ENCODE measurements around the gene GAB2.
"Not testable (repeated sequence)": the region's sequence is repeated elsewhere in the genome, so short reads cannot be mapped to it uniquely, and the experiment has no call there.

The GAB2 gene

DNA sequence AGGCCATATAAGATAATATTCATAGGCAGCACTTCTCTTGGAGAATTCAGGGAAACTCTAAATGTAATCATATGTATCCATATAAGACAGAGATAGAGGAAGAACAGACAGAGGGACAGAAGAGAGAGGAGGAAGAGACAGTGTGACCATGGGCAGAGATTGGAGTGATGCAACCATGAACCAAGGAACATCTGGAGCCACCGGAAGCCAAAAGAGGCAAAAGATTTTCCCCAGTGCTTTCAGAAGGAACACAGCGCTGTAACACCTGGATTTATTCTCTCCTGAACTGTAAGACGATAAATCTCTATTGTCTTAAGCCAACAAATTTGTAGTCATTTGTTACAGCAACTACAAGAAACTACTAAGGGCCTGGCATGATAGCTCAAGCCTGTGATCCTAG is 57.7 kb downstream of the GAB2 start:
- Histone ChIP-seq H3K9ac (ENCODE audit: low read depth, low read length) (no peak overlapping the region), H3K4me3 (ENCODE audit: low read depth in 1 of 2, low read length in 2 of 2) (no peak overlapping the region), H3K4me2 (ENCODE audit: insufficient read depth, low read length) (no peak overlapping the region), H3K27ac (ENCODE audit: low read length) (peak overlapping the region; percentile 45), H4K20me1 (ENCODE audit: insufficient read depth, low read length) (peaks cover 27% of the 10 kb centered on the region; the same call in 1 of the 2 replicates), H3K27me3 (ENCODE audit: insufficient read depth, low read length, poor library complexity) (no peaks in the 10 kb centered on the region), H3K36me3 (ENCODE audit: insufficient read depth, low read length) (peaks cover 7% of the 10 kb centered on the region), H3K9me3 (ENCODE audit: insufficient read depth, low read length, severe bottlenecking) (no peaks in the 10 kb centered on the region), H3K79me2 (ENCODE audit: insufficient read depth, low read length) (peaks cover 97% of the 10 kb centered on the region), H3K4me1 (ENCODE audit: insufficient read depth, low read length) (peaks cover 58% of the 10 kb centered on the region), H2AFZ (ENCODE audit: low read depth, low read length) (no peak overlapping the region)
- ATAC-seq (ENCODE audit: insufficient read depth, low read depth) (peak; percentile 58; the same call in 2 of the 3 replicates), DNase-seq (no peak)
- TF ChIP-seq EZH2 (IDR thresholded peaks at IDR 0.05; ENCODE audit: borderline replicate concordance, low read depth, low read length, severe bottlenecking) = no peak
- TF ChIP-seq, protein P1, sequence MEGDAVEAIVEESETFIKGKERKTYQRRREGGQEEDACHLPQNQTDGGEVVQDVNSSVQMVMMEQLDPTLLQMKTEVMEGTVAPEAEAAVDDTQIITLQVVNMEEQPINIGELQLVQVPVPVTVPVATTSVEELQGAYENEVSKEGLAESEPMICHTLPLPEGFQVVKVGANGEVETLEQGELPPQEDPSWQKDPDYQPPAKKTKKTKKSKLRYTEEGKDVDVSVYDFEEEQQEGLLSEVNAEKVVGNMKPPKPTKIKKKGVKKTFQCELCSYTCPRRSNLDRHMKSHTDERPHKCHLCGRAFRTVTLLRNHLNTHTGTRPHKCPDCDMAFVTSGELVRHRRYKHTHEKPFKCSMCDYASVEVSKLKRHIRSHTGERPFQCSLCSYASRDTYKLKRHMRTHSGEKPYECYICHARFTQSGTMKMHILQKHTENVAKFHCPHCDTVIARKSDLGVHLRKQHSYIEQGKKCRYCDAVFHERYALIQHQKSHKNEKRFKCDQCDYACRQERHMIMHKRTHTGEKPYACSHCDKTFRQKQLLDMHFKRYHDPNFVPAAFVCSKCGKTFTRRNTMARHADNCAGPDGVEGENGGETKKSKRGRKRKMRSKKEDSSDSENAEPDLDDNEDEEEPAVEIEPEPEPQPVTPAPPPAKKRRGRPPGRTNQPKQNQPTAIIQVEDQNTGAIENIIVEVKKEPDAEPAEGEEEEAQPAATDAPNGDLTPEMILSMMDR (IDR thresholded peaks at IDR 0.05; ENCODE audit: borderline replicate concordance, extremely low read depth, low read length, poor library complexity, severe bottlenecking) = no peak

DNA sequence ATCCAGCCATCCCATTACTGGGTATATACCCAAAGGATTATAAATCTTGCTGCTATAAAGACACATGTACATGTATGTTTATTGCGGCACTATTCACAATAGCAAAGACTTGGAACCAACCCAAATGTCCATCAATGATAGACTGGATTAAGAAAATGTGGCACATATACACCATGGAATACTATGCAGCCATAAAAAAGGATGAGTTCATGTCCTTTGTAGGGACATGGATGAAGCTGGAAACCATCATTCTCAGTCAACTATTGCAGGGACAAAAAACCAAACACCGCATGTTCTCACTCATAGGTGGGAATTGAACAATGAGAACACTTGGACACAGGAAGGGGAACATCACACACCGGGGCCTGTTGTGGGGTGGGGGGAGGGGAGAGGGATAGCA is 59.7 kb downstream of the GAB2 start:
- not testable (repeated sequence) for H3K27ac ChIP-seq (ENCODE audit: low read length); DNase-seq; H3K27me3 ChIP-seq (ENCODE audit: insufficient read depth, low read length, poor library complexity); H3K9ac ChIP-seq (ENCODE audit: low read depth, low read length); ATAC-seq (ENCODE audit: insufficient read depth, low read depth); H3K36me3 ChIP-seq (ENCODE audit: insufficient read depth, low read length); H3K9me3 ChIP-seq (ENCODE audit: insufficient read depth, low read length, severe bottlenecking); H3K4me2 ChIP-seq (ENCODE audit: insufficient read depth, low read length); H3K4me3 ChIP-seq (ENCODE audit: low read depth in 1 of 2, low read length in 2 of 2); H2AFZ ChIP-seq (ENCODE audit: low read depth, low read length)
- peaks cover 69% of the 10 kb centered on the region for H3K4me1 ChIP-seq (ENCODE audit: insufficient read depth, low read length)
- H4K20me1 ChIP-seq (ENCODE audit: insufficient read depth, low read length) = peaks cover 15% of the 10 kb centered on the region; the same call in 1 of the 2 replicates
- peaks cover 97% of the 10 kb centered on the region for H3K79me2 ChIP-seq (ENCODE audit: insufficient read depth, low read length)

DNA sequence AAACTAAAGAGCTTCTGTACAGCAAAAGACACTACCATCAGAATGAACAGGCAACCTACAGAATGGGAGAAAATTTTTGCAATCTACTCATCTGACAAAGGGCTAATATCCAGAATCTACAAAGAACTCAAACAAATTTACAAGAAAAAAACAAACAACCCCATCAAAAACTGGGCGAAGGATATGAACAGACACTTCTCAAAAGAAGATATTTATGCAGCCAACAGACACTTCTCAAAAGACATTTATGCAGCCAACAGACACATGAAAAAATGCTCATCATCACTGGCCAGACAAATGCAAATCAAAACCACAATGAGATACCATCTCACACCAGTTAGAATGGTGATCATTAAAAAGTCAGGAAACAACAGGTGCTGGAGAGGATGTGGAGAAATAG is 60.2 kb downstream of the GAB2 start:
- H3K27ac ChIP-seq (ENCODE audit: low read length) = peak overlapping the region; percentile 49
- not testable (repeated sequence) for H3K4me2 ChIP-seq (ENCODE audit: insufficient read depth, low read length); H3K27me3 ChIP-seq (ENCODE audit: insufficient read depth, low read length, poor library complexity); H3K9me3 ChIP-seq (ENCODE audit: insufficient read depth, low read length, severe bottlenecking); H3K36me3 ChIP-seq (ENCODE audit: insufficient read depth, low read length); H2AFZ ChIP-seq (ENCODE audit: low read depth, low read length); DNase-seq; H3K4me3 ChIP-seq (ENCODE audit: low read depth in 1 of 2, low read length in 2 of 2); H3K9ac ChIP-seq (ENCODE audit: low read depth, low read length); ATAC-seq (ENCODE audit: insufficient read depth, low read depth)
- H4K20me1 ChIP-seq (ENCODE audit: insufficient read depth, low read length) = peaks cover 13% of the 10 kb centered on the region; the same call in 1 of the 2 replicates
- peaks cover 97% of the 10 kb centered on the region for H3K79me2 ChIP-seq (ENCODE audit: insufficient read depth, low read length)
- H3K4me1 ChIP-seq (ENCODE audit: insufficient read depth, low read length) = peaks cover 74% of the 10 kb centered on the region

DNA sequence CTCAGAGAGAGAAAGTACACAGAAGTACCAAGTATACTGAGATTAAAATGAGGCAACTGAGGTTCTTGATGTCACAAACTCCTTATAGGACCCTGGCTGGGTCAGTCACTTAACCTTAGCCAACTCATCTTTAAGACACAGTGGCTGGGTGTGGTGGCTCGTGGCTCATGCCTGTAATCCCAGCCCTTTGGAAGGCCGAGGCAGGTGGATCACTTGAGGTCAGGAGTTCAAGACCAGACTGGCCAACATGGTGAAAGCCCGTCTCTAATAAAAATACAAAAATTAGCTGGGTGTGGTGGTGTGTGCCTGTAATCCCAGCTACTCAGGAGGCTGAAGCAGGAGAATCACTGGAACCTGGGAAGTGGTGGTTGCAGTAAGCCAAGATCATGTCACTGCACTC is 61.9 kb downstream of the GAB2 start:
- Histone ChIP-seq H3K4me2 (ENCODE audit: insufficient read depth, low read length) (peak overlapping the region; percentile 29; the same call in 1 of the 2 replicates), H3K79me2 (ENCODE audit: insufficient read depth, low read length) (peaks cover 97% of the 10 kb centered on the region), H4K20me1 (ENCODE audit: insufficient read depth, low read length) (peaks cover 15% of the 10 kb centered on the region; the same call in 1 of the 2 replicates), H3K9ac (ENCODE audit: low read depth, low read length) (peak overlapping the region; percentile 27; the same call in 1 of the 2 replicates), H3K27ac (ENCODE audit: low read length) (peak overlapping the region; percentile 79), H3K4me1 (ENCODE audit: insufficient read depth, low read length) (peaks cover 84% of the 10 kb centered on the region)
- not testable (repeated sequence) for ATAC-seq (ENCODE audit: insufficient read depth, low read depth); H3K36me3 ChIP-seq (ENCODE audit: insufficient read depth, low read length); H3K9me3 ChIP-seq (ENCODE audit: insufficient read depth, low read length, severe bottlenecking); H2AFZ ChIP-seq (ENCODE audit: low read depth, low read length); DNase-seq; H3K4me3 ChIP-seq (ENCODE audit: low read depth in 1 of 2, low read length in 2 of 2); H3K27me3 ChIP-seq (ENCODE audit: insufficient read depth, low read length, poor library complexity)

DNA sequence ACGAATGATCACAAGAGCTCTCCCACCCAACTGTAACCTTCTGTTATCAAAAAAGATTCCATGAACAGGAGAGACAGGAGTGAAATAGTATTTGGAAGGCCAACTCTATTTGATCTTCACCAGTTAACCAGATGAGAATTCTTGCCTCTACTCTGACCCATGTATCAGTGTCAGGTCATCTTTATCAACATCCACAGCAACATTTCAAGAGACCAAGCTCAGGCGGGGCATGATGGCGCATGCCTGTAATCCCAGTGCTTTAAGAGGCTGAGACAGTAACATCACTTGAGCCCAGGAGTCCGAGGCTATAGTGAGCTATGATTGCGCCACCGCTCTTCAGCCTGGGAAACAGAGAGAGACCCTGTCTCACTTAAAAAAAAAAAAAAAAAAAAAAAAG is 62.3 kb downstream of the GAB2 start:
- ATAC-seq (ENCODE audit: insufficient read depth, low read depth) = no peak
- H4K20me1 ChIP-seq (ENCODE audit: insufficient read depth, low read length) = peaks cover 15% of the 10 kb centered on the region; the same call in 1 of the 2 replicates
- no peak for DNase-seq

More for the DNA sequence above, 62.3 kb downstream of the GAB2 start:
- Histone ChIP-seq H3K27me3 (ENCODE audit: insufficient read depth, low read length, poor library complexity) (no peaks in the 10 kb centered on the region), H3K4me2 (ENCODE audit: insufficient read depth, low read length) (peak overlapping the region; percentile 29), H3K4me1 (ENCODE audit: insufficient read depth, low read length) (peaks cover 84% of the 10 kb centered on the region), H3K4me3 (ENCODE audit: low read depth in 1 of 2, low read length in 2 of 2) (no peak overlapping the region), H3K36me3 (ENCODE audit: insufficient read depth, low read length) (peaks cover 2% of the 10 kb centered on the region; the same call in 1 of the 2 replicates), H2AFZ (ENCODE audit: low read depth, low read length) (no peak overlapping the region), H3K9ac (ENCODE audit: low read depth, low read length) (peak overlapping the region; percentile 27), H3K9me3 (ENCODE audit: insufficient read depth, low read length, severe bottlenecking) (no peaks in the 10 kb centered on the region), H3K79me2 (ENCODE audit: insufficient read depth, low read length) (peaks cover 97% of the 10 kb centered on the region), H3K27ac (ENCODE audit: low read length) (peak overlapping the region; percentile 79)
- TF ChIP-seq EZH2 (IDR thresholded peaks at IDR 0.05; ENCODE audit: borderline replicate concordance, low read depth, low read length, severe bottlenecking) = no peak
- TF ChIP-seq, protein P1 (IDR thresholded peaks at IDR 0.05; ENCODE audit: borderline replicate concordance, extremely low read depth, low read length, poor library complexity, severe bottlenecking) = no peak

Data from DND-41 (cell line).